ENCODE data around the gene RGS18. TPM values are rescaled to one million over a fixed set of nuclear protein-coding genes. Genes with fewer than 3 reads are reported as not detected.

Gene RGS18
- total RNA-seq, 1 experiment from 2014 or later = not detected

GRCh38 chr1:192147221-192147620, 11.0 kb upstream of the RGS18 start:
- no TSS peak for BruUV-seq (replicated peaks)
- H3K4me3 Mint-ChIP-seq (ENCODE audit: unreplicated experiment) = no peak overlapping the region

GRCh38 chr1:192147696-192148095, 10.6 kb upstream of the RGS18 start:
- H3K9me3 Mint-ChIP-seq (ENCODE audit: unreplicated experiment) = peaks cover 6% of the 10 kb centered on the region
- H3K27me3 Mint-ChIP-seq (ENCODE audit: insufficient read depth, unreplicated experiment) = no peaks in the 10 kb centered on the region
- H3K4me1 Mint-ChIP-seq (ENCODE audit: insufficient read depth, unreplicated experiment) = no peaks in the 10 kb centered on the region
- BruUV-seq (replicated peaks) = no TSS peak
- intact Hi-C loops (cut with micrococcal nuclease) = no loop called here
- DNase-seq (ENCODE audit: unreplicated experiment) = no peak
- H3K36me3 Mint-ChIP-seq (ENCODE audit: insufficient read depth, unreplicated experiment) = no peaks in the 10 kb centered on the region
- no peak overlapping the region for H3K27ac Mint-ChIP-seq (ENCODE audit: low read depth, unreplicated experiment)
- TF ChIP-seq, protein P1, sequence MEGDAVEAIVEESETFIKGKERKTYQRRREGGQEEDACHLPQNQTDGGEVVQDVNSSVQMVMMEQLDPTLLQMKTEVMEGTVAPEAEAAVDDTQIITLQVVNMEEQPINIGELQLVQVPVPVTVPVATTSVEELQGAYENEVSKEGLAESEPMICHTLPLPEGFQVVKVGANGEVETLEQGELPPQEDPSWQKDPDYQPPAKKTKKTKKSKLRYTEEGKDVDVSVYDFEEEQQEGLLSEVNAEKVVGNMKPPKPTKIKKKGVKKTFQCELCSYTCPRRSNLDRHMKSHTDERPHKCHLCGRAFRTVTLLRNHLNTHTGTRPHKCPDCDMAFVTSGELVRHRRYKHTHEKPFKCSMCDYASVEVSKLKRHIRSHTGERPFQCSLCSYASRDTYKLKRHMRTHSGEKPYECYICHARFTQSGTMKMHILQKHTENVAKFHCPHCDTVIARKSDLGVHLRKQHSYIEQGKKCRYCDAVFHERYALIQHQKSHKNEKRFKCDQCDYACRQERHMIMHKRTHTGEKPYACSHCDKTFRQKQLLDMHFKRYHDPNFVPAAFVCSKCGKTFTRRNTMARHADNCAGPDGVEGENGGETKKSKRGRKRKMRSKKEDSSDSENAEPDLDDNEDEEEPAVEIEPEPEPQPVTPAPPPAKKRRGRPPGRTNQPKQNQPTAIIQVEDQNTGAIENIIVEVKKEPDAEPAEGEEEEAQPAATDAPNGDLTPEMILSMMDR (IDR thresholded peaks at IDR 0.05; ENCODE audit: unreplicated experiment) = no peak
- ChIA-PET CTCF (no interaction called here), POLR2A (interaction anchor here (0.6 kb wide), 1 partner anchor 388 kb away, joined by 3 read pairs; no protein-coding TSS in a partner anchor)
- no peak overlapping the region for H3K4me3 Mint-ChIP-seq (ENCODE audit: unreplicated experiment)

More at GRCh38 chr1:192147221-192147620, 11.0 kb upstream of the RGS18 start:
- CTCF ChIA-PET = no interaction called here
- DNase-seq (ENCODE audit: unreplicated experiment) = no peak
- H3K9me3 Mint-ChIP-seq (ENCODE audit: unreplicated experiment) = peaks cover 6% of the 10 kb centered on the region
- POLR2A ChIA-PET = interaction anchor here (0.6 kb wide), 1 partner anchor 387 kb away, joined by 3 read pairs; no protein-coding TSS in a partner anchor
- H3K4me1 Mint-ChIP-seq (ENCODE audit: insufficient read depth, unreplicated experiment) = no peaks in the 10 kb centered on the region
- H3K27me3 Mint-ChIP-seq (ENCODE audit: insufficient read depth, unreplicated experiment) = no peaks in the 10 kb centered on the region
- TF ChIP-seq, protein P1 (IDR thresholded peaks at IDR 0.05; ENCODE audit: unreplicated experiment) = no peak
- no peaks in the 10 kb centered on the region for H3K36me3 Mint-ChIP-seq (ENCODE audit: insufficient read depth, unreplicated experiment)
- H3K27ac Mint-ChIP-seq (ENCODE audit: low read depth, unreplicated experiment) = no peak overlapping the region
- intact Hi-C loops (cut with micrococcal nuclease) = no loop called here

DNA sequence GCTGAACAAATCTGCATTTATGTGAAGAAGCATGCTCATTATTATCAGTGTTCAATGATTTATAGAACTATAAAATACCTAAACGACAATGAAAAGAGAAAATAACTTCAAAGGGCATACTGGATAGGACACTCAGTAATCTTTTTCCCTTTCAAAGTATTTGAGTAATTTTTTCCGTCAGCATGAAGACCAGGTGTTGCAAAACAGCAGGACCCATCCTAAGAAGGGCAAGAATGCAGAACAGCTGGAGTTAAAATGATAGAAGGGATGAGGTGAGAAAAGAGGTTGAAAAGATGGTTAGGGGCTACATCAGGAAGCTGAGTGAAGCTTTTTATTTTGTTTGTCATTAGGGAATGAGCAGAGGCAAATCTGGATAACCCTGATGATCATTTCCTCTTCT, 7.1 kb upstream of the RGS18 start:
- TF ChIP-seq, protein P1 (IDR thresholded peaks at IDR 0.05; ENCODE audit: unreplicated experiment) = no peak
- Mint-ChIP-seq H3K4me3 (ENCODE audit: unreplicated experiment) (no peak overlapping the region), H3K36me3 (ENCODE audit: insufficient read depth, unreplicated experiment) (no peaks in the 10 kb centered on the region), H3K27ac (ENCODE audit: low read depth, unreplicated experiment) (no peak overlapping the region), H3K9me3 (ENCODE audit: unreplicated experiment) (no peaks in the 10 kb centered on the region), H3K27me3 (ENCODE audit: insufficient read depth, unreplicated experiment) (no peaks in the 10 kb centered on the region), H3K4me1 (ENCODE audit: insufficient read depth, unreplicated experiment) (peaks cover 5% of the 10 kb centered on the region)
- ChIA-PET POLR2A (no interaction called here), CTCF (interaction anchor here (1.0 kb wide), 1 partner anchor 11 kb away, joined by 4 read pairs; no protein-coding TSS in a partner anchor)
- intact Hi-C loops (cut with micrococcal nuclease) = no loop called here
- no TSS peak for BruUV-seq (replicated peaks)
- DNase-seq (ENCODE audit: unreplicated experiment) = no peak

DNA sequence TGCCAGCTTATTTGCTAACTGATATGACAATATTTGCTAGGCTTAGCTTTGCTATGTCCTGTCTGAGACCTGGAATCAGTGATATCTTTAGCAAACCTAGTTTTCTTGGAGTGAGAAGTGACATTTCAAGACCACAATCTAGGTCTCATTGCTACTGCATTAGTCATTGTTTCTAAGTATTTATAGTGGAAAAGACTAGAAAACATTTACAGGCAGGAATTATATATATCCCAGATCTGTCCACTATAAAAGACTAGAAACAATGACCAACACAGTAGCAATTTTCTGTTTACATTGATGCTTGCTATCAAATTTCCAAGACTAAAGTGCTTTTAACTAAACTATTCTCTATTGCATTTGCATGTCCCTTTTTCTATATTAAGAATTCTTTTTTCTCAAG, 5.0 kb upstream of the RGS18 start:
- Mint-ChIP-seq H3K4me1 (ENCODE audit: insufficient read depth, unreplicated experiment) (peaks cover 5% of the 10 kb centered on the region), H3K9me3 (ENCODE audit: unreplicated experiment) (no peaks in the 10 kb centered on the region), H3K27ac (ENCODE audit: low read depth, unreplicated experiment) (no peak overlapping the region), H3K36me3 (ENCODE audit: insufficient read depth, unreplicated experiment) (no peaks in the 10 kb centered on the region), H3K27me3 (ENCODE audit: insufficient read depth, unreplicated experiment) (no peaks in the 10 kb centered on the region), H3K4me3 (ENCODE audit: unreplicated experiment) (no peak overlapping the region)
- no TSS peak for BruUV-seq (replicated peaks)
- POLR2A ChIA-PET = interaction anchor here (0.7 kb wide), 1 partner anchor 132 kb away, joined by 3 read pairs; no protein-coding TSS in a partner anchor
- TF ChIP-seq, protein P1 (IDR thresholded peaks at IDR 0.05; ENCODE audit: unreplicated experiment) = no peak
- intact Hi-C loops (cut with micrococcal nuclease) = no loop called here
- peak; percentile 12 for DNase-seq (ENCODE audit: unreplicated experiment)
- CTCF ChIA-PET = no interaction called here
